HG03025 (cell line): ENCODE data around the gene GABRP.
"Not testable (repeated sequence)": the region's sequence is repeated elsewhere in the genome, so short reads cannot be mapped to it uniquely, and the experiment has no call there.

Experiments used
- ATAC-seq: cut with Tn5 transposase; IDR thresholded peaks from one replicate; pipeline ENCODE4 v1.9.1; 2021; ENCODE audit warnings: mild to moderate bottlenecking, moderate library complexity; ENCODE audit not compliant: unreplicated experiment, low FRiP score

The GABRP gene

DNA sequence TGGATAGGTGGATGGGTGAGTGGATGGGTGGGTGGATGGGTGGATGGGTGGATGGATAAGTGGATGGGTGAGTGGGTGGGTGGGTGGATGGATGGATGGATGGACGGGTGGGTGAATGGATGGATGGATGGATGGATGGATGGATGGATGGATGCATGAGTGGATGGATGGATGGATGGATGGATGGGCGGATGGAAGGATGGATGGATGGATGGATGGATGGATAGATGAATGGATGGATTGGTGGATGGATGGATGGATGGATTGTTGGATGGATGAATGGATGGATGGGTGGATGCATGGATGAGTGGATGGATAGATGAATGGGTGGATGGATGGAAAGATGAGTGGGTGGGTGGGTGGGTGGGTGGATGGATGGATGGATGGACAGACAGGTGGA lies 29.0 kb upstream of the GABRP start:
- not testable (repeated sequence) for ATAC-seq

- no peak for ATAC-seq
Measured at GRCh38 chr5:170755679-170756456, 27.7 kb upstream of the GABRP start.

DNA sequence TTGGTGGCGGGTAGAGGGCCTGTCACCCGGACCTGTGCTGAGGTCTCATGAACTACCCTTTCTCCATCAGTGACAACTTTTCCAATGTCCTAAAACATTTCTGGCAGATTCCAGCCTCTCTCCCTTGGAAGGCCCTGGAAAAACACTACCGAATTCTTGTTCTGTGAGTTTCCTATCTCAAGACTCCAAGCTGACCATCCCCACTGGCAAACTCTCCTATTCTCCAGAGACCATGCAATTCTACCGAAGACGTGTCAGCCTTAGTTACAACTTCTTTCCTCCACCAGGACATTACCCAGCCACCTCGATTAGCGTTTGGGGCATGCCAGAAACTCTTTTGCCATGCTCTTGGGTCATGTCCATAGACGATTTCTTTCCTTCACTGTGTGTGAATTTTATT lies 26.8 kb upstream of the GABRP start:
- no peak for ATAC-seq

DNA sequence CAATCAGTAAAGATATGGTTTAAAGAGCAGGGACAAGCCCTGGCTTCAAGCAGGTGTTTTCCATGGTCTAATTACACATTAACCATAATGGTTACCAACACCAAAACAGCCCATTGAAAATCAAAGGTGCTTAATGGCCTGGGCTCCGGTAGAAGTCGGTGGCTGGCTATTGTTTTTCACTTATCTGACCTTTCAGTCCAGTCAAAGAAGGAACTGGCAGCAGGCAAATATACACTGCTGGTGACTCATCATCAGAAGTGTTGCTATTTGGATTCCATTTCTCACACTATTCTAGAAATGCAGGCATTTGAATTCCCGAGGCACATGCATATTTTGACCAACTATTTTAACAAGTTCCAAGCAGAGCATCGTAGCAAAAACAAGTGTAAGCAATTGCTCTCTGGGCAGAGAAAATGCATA lies 26.3 kb upstream of the GABRP start:
- ATAC-seq, result no peak

DNA sequence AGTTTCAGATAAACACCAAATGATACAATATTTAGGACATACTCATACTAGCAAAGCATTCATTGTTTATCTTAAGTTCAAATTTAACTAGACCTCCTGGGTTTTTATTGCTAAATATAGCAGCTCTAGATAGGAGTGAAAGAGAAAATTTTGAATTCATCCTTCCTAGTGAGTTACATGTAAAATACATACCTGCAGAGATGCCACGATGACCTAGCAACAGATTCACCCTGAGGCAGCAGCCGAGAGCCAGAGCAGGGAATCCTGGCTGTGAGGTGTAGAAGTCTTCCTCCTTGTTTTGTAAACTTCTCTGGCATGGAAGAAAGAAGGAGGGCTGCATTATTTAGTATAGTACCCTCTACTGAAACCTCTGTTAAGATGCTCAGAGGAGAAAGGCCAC lies 25.9 kb upstream of the GABRP start:
- no peak for ATAC-seq

GRCh38 chr5:170758481-170758880 lies 25.0 kb upstream of the GABRP start:
- no peak for ATAC-seq

DNA sequence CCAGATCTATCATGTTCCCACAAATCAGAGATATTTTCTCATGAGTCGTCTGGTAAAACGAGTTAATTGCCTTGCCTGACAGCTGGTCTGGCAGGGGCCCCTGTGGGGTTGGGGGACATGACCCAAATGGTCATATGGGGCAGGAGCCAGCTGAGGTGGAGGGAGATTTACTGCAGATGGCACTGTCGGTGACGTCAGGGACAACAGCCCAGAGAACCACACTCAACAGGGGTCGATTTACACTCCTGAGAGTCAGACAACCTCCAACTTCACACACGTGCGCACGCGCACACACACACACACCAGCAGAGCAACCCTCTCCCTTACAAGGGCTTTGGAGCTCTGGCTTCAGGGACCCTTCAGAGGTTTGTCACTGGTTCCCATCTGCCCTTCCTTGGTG lies 23.4 kb upstream of the GABRP start:
- ATAC-seq, result no peak

DNA sequence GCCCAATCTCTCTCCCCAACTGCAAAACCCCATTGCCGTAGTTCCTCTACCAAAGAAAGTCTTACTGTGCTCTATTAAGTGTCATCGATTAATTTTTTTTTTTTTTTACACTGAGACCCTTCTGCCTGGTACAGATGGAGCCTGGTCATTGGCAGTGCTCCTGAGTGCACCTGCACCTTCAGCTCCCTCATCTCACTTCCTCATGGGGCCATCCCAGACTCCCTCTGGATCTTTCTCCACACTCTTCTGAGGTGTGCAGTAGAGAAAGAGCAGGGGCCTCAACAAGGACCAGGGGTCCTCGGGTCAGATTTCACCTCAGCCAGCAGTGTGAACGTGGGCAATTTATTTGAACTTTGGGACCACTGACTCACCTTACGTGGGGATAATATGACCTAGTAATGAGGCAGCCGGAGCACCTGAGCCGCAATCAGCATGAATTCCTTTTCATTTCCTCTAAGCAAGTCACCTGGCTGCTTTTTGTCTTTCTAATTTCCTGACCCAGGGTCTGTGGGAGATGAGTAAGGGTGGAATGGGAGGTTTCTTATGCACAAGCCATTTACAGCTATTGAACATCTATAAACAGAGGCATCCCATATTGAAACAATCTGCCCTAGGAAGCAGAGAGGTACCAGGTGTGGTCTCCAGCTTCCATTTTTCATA lies 22.3 kb upstream of the GABRP start:
- ATAC-seq, result no peak

DNA sequence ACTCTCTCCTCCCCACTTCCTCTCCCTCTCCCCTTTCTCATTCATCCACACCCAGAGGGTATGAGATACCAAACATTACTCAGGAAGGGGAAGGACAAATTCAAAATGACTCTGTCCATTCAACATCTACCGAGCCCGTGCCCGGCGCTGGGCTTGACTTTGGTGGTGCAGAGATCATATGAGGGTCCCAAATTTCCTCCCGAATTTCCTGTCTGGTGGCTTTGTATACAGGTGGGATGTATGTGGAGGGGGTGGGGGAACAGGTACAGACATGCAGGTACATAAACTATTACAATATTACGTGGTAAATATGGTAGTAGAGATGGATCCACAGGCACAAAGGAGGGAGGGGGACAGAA lies 21.8 kb upstream of the GABRP start:
- no peak for ATAC-seq

DNA sequence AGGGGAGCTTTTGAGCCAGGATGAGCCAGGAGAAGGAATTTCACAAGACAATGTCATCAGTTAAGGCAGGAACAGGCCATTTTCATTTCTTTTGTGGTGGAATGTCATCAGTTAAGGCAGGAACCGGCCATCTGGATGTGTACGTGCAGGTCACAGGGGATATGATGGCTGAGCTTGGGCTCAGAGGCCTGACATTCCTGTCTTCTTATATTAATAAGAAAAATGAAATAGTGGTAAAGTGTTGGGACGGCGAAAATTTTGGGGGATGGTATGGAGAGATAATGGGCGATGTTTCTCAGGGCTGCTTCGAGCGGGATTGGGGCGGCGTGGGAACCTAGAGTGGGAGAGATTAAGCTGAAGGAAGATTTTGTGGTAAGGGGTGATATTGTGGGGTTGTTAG lies 21.2 kb upstream of the GABRP start:
- ATAC-seq, result not testable (repeated sequence)

GRCh38 chr5:170765868-170766267 lies 17.7 kb upstream of the GABRP start:
- not testable (repeated sequence) for ATAC-seq

- no peak for ATAC-seq
Measured at GRCh38 chr5:170769246-170769645, 14.3 kb upstream of the GABRP start.

DNA sequence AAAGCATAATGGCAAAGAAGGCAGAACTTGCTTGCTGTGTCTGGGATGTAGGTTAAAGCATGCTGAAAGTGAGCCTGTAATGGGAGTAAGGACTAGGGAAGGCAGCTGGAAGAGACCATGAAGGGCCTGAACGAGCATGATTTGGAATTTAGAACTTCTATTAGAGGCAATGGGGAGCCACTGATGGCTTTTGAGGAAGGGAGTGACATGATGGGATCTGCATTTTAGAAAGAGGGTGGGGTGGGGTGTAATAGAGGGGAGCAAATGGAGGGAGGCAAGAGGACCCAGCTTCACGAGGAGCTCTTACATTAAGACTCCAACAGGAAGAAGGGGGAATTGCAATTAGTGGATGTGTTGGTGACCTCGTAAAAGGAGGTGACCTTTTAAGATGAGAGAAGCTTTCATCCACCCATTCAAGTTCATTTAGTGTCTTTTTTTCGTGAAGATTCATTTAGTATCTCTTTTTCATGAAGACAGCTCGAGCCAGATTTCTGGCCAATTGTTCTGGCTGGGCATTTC lies 13.6 kb upstream of the GABRP start:
- no peak for ATAC-seq

GRCh38 chr5:170771496-170771895 lies 12.0 kb upstream of the GABRP start:
- no peak for ATAC-seq

GRCh38 chr5:170773024-170773985 lies 10.2 kb upstream of the GABRP start:
- ATAC-seq, result no peak

DNA sequence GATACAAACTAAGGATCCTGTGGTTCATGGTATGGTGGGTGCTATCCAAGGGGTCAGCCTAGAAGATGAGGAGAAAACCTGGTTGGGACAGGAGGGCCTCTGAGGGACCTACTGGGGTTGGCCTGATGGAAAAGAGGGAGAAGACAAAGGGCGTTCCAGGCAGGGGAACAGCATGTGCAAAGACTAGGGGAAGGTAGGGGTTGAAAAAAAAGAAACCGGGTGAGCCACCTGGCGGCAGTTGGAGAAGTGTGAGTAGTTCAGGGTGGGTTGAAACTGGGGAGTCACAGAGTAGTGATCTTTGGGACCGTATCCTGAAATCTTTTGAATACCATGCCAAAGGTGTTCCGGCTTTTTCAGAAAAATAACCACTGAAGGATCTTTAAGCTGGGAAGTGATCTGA lies 8.7 kb upstream of the GABRP start:
- ATAC-seq, result no peak

DNA sequence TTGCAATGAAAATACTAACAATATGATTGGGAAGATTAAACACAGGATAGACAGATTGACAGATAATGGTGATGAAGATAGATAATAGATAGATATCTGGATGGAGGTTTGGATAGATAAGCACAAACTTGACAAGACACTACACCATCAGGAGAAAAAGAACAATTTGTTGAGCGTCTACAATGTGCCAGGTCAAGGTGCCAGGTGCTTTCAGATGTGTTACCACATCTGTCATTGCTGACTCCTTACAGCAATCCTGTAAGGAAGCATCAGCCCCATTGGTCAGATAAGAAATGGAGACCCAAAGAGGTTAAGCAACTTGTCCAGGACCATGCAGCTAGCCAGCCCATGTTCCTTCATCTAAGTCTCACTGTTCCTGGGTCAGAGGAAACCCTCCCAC lies 1.6 kb upstream of the GABRP start:
- no peak for ATAC-seq

GRCh38 chr5:170782438-170782837 lies 1.1 kb upstream of the GABRP start:
- ATAC-seq, result no peak

GRCh38 chr5:170785416-170785815 lies 1.9 kb downstream of the GABRP start:
- ATAC-seq, result no peak

- ATAC-seq, result no peak
Measured at GRCh38 chr5:170787216-170787615, 3.7 kb downstream of the GABRP start.
